Measurements from ENCODE around the gene CHIT1. TPM values are rescaled to one million over a fixed set of nuclear protein-coding genes. Genes with fewer than 3 reads are reported as not detected.
A peak's percentile ranks its signal among the peaks of the same experiment; 100 is the strongest.
"Not testable (repeated sequence)": the region's sequence is repeated elsewhere in the genome, so short reads cannot be mapped to it uniquely, and the experiment has no call there.

CHIT1 gene
- total RNA-seq, 1 experiment from 2014 or later: not detected

DNA sequence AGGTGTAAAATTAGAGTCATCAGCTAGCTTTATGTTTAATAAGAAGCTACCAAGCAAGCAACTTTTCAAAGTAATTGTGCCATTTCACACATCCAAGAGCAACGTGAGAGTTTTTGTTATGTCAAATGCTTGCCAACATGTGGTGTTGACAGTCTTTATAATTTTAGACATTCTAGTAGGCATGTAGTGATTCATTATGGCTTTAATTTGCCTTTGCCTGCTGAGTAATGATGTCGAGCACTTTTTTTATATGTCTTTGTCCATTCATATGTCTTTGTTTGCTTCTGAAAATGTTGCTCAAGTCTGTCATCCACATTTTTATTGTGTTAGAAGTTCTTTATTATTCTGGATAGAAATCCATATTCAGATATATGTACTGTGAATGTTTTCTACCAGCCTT is 21.4 kb upstream of the CHIT1 start:
- DNase-seq (ENCODE audit: low read depth in 1 of 2, low spot score in 2 of 2): no peak
- Histone ChIP-seq H3K27ac (no peak overlapping the region), H3K4me3 (no peak overlapping the region), H3K4me1 (replicated peaks) (no peaks in the 10 kb centered on the region), H3K36me3 (no peaks in the 10 kb centered on the region), H3K9me3 (replicated peaks) (peaks cover 6% of the 10 kb centered on the region; the same call in 1 of the 2 replicates), H3K27me3 (replicated peaks) (peaks cover 24% of the 10 kb centered on the region; the same call in 1 of the 2 replicates)

DNA sequence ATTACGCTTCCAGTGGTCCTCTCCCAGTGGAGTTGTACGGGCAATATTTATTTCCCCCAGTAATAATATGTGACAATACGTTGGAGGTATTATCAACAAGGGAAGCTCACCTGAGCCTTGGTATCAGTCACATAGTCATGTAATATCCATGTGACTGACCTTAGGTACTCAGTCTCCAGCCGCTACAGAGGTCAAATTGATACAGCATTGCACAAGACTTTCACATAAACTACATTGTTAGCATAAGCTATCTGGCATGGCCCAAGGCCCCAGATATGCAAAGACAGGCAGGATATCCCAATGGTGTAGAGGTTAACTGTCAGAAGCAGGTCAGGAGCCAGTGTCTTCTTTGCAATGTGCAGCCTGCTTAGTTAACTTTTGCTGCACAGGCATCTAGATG is 15.3 kb upstream of the CHIT1 start:
- Histone ChIP-seq H3K36me3 (no peaks in the 10 kb centered on the region), H3K4me1 (replicated peaks) (no peaks in the 10 kb centered on the region), H3K27me3 (replicated peaks) (no peaks in the 10 kb centered on the region), H3K4me3 (no peak overlapping the region), H3K9me3 (replicated peaks) (no peaks in the 10 kb centered on the region), H3K27ac (no peak overlapping the region)
- DNase-seq (ENCODE audit: low read depth in 1 of 2, low spot score in 2 of 2): no peak

DNA sequence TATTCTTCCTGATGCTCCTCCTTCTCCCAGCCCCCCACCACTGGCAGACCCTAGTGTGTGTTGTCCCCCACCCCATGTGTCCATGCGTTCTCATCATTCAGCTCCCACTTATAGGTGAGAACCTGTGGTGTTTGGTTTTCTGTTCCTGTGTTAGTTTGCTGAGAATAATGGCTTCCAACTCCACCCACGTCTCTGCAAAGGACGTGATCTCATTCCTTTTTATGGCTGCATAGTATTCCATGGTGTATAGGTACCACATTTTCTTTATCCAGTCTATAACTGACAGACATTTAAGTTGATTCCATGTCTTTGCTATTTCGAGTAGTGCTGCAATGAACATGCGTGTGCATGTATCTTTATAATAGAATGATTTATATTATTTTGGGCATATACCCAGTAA is 12.2 kb upstream of the CHIT1 start:
- not testable (repeated sequence) for H3K4me1 ChIP-seq (replicated peaks); H3K36me3 ChIP-seq; H3K4me3 ChIP-seq; H3K27me3 ChIP-seq (replicated peaks); DNase-seq (ENCODE audit: low read depth in 1 of 2, low spot score in 2 of 2); H3K9me3 ChIP-seq (replicated peaks); H3K27ac ChIP-seq

DNA sequence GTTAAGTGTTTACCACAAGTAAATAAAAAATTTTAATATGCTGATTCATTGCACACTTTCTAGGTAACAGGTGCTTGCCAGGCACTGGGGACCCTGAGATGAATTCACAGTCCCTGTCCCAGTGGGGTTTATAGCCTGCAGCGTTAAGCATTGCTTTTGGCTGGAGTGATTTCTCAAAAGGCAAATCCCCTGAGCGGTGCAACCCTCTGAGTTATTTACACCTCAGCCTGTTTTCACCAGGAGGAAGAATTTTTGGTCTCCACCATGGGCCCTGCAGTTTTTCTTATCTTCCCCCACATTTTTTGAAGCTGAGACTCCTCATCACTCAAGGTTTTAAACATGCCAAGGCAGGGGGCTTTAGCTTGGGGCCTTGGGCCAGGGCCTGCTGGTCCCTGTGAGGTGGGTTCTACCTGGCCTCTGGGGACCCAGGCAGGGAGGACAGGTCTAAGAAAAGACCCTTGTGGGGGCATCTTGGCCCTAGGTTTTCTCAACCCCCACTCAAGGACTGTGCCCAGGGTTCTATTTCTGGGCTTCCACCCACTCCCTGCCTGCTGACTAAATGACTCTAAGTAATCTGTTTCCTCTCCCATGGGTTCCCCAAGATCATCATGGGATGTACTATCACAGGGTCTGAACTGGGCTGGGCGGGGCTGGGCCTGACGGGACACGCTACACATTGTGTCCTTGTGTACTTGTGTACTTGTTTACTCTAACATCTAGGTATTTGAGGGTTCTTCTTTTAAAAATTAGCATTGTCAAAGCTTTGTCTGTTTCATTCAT is 10.2 kb upstream of the CHIT1 start:
- DNase-seq (ENCODE audit: low read depth in 1 of 2, low spot score in 2 of 2): no peak
- Histone ChIP-seq H3K9me3 (replicated peaks) (peaks cover 10% of the 10 kb centered on the region), H3K4me1 (replicated peaks) (no peaks in the 10 kb centered on the region)

DNA sequence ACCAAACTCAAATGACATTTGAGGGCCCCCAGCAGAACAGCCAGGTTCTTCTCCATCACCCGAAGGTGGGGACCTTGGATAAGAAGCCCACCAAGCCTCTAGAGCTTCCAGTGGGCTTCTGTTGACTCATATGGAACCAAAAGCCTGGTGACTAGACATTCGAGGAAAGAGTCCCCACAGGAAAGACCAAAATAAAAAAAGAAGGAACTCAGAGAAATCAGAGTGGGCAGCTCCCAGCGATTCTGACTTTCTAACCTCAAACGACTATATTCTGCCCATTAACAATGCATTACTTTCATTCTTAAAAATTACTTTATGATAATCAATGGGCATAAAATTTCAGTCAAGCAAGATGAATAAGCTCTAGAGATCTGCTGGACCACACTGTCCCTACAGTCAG is 9.6 kb upstream of the CHIT1 start:
- DNase-seq (ENCODE audit: low read depth in 1 of 2, low spot score in 2 of 2): no peak
- no peaks in the 10 kb centered on the region for H3K4me1 ChIP-seq (replicated peaks)
- H3K27me3 ChIP-seq (replicated peaks): no peaks in the 10 kb centered on the region
- no peaks in the 10 kb centered on the region for H3K36me3 ChIP-seq
- no peak overlapping the region for H3K4me3 ChIP-seq
- H3K9me3 ChIP-seq (replicated peaks): peaks cover 10% of the 10 kb centered on the region
- no peak overlapping the region for H3K27ac ChIP-seq

More for the DNA sequence above, 10.2 kb upstream of the CHIT1 start:
- no peaks in the 10 kb centered on the region for H3K27me3 ChIP-seq (replicated peaks)
- H3K36me3 ChIP-seq: no peaks in the 10 kb centered on the region
- no peak overlapping the region for H3K27ac ChIP-seq
- no peak overlapping the region for H3K4me3 ChIP-seq

DNA sequence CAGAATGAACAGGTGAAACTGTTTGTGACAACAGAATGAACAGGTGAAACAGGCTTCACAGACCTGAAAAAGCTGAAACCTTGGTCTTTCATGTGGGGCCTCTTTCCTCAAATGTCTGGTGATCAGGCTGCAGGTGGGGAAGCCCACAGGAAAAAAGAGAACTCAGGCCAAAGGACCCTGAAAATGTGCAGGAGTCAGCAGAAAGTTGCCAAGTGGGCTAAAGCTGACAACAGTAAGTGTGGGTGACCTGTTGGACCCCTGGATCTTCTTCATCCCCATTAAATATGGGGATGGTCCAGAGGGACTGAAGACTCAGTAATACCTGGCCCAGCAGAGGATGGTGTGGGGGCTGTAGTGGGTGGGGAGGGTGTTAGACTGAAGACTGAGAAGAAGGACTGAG is 9.1 kb upstream of the CHIT1 start:
- Histone ChIP-seq H3K27me3 (replicated peaks) (no peaks in the 10 kb centered on the region), H3K4me3 (no peak overlapping the region), H3K4me1 (replicated peaks) (no peaks in the 10 kb centered on the region)

DNA sequence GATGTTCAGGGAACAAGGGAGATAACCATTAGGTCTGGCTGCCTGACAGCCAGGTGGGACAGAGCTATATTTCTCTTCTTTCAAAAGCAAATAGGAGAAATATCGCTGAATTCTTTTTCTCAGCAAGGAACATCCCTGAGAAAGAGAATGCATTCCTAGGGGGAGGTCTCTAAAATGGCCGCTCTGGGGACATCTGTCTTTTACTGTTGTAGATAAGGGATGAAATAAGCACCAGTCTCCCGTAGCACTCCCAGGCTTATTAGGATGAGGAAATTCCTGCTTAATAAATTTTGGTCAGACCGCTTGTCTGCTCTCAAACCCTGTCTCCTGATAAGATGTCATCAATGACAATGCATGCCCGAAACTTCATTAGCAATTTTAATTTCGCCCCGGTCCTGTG is 5.4 kb upstream of the CHIT1 start:
- not testable (repeated sequence) for H3K9me3 ChIP-seq (replicated peaks); H3K27me3 ChIP-seq (replicated peaks); H3K4me1 ChIP-seq (replicated peaks); H3K36me3 ChIP-seq; H3K4me3 ChIP-seq; H3K27ac ChIP-seq; DNase-seq (ENCODE audit: low read depth in 1 of 2, low spot score in 2 of 2)

More for the DNA sequence above, 9.1 kb upstream of the CHIT1 start:
- Histone ChIP-seq H3K36me3 (no peaks in the 10 kb centered on the region), H3K27ac (no peak overlapping the region), H3K9me3 (replicated peaks) (peaks cover 10% of the 10 kb centered on the region)
- DNase-seq (ENCODE audit: low read depth in 1 of 2, low spot score in 2 of 2): no peak

DNA sequence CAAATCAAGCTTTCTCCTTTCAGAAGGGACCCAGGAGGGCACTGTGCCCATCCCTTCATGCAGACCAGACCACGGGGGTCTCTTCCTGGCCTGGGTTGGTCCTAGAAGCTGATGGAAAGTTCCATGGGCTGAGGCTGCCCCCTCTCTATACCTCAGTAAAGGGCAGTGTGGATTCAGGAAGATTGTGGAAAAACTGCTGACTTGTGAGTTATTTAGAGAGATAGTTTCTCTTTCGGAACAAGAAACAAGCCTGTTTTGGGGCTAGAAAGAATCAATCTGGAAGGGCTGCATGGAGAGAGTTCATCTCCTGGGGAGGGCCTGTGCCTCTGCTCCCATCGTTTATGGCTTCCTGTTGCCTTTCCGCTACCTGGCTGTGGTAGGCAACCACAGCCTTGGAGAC is 803 bp downstream of the CHIT1 start:
- H3K36me3 ChIP-seq: no peaks in the 10 kb centered on the region
- DNase-seq (ENCODE audit: low read depth in 1 of 2, low spot score in 2 of 2): no peak
- no peak overlapping the region for H3K4me3 ChIP-seq
- H3K27ac ChIP-seq: no peak overlapping the region
- H3K9me3 ChIP-seq (replicated peaks): no peaks in the 10 kb centered on the region
- H3K27me3 ChIP-seq (replicated peaks): peaks cover 2% of the 10 kb centered on the region
- no peaks in the 10 kb centered on the region for H3K4me1 ChIP-seq (replicated peaks)

DNA sequence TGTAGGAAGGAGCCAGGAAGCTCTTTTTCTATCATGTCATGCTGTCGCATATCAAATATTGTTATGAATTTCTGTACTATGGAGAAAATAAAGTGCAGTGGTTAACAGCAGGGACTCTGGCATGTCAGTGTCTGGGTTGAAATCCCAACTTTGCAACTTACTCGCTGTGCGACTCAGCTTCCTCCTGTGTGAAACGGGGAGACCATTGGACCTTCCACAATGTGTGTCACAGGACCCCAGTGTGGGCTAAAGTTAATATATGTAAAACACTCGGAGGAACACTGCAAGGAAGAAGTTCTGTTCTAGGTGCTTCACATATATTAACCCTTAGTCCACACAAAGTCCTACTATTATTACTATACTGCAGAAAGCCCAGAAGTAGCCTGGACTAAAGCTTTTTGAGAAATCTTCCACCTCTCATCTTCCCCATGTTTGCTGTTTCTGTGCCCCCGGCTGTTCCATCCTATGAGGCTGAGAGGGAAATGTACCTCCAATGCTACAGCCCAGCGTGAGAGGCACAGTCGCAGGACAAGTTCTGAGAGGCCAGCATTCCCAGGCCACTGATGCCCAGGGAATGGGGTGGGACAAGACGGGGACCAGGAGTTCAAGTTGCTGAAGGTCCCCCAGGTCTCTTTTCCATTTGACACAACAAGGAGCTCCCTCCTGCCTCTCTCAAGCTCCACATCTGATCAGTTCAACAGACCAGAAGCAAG is 1.9 kb downstream of the CHIT1 start:
- H3K27ac ChIP-seq: no peak overlapping the region
- H3K36me3 ChIP-seq: no peaks in the 10 kb centered on the region
- no peak for DNase-seq (ENCODE audit: low read depth in 1 of 2, low spot score in 2 of 2)
- no peaks in the 10 kb centered on the region for H3K9me3 ChIP-seq (replicated peaks)
- H3K27me3 ChIP-seq (replicated peaks): peaks cover 2% of the 10 kb centered on the region
- no peak overlapping the region for H3K4me3 ChIP-seq
- H3K4me1 ChIP-seq (replicated peaks): no peaks in the 10 kb centered on the region

DNA sequence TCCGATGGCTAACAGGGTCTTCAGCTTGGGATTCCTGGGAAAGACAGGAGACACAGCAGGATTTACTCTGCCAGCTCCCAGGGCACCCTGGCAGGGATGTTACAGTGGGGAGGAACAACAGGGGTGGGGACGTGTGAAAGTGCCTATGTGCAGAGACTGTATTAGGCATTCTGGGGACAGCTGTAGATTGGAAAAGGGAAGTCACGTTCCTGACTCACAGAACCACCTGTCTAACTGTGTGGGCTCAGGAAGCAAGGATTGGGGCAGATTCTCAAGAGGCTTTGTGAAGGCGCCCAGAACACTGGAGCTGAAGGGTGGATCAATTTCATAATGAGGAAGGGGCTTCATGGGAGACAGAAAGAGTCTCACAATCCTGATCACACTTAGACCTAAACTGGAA is 4.4 kb downstream of the CHIT1 start:
- Histone ChIP-seq H3K27ac (no peak overlapping the region), H3K27me3 (replicated peaks) (peaks cover 12% of the 10 kb centered on the region), H3K9me3 (replicated peaks) (no peaks in the 10 kb centered on the region), H3K4me3 (no peak overlapping the region), H3K36me3 (no peaks in the 10 kb centered on the region), H3K4me1 (replicated peaks) (no peaks in the 10 kb centered on the region)
- DNase-seq (ENCODE audit: low read depth in 1 of 2, low spot score in 2 of 2): no peak

DNA sequence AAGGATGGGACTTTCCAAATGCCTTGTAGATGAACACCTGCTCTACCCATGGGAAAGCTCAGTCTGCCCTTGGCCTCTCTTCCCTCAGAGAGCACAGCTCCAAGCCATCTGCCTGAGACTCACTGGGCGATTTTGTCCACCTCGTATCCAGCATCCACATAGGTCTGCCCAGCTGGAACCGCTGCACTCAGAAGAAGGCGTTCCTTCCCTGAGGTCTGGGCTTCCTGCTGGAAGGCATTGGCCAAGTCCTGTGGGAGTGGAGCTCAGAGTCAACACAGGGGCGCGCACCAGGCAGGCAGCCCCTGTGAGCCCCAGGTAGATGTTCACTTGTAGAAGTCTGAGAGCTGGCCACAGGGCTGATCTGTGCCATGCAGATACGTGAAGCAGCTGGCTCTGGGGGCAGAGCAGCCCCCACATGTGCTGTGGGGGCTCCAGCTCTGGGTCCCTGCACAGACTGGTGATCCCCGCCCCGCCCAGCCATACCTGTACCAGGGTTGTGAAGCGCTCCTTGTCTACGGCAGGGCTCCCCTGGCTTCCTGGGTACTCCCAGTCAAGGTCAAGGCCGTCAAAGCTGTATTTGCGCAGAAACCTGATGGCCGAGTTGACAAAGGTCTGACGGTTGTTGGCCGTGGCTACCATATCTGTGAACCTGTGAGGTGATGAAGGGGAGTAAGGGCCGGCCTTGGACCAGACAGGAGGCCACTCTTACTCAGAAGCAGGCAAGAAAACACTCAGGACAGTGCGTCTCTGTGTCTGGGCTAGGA is 6.3 kb downstream of the CHIT1 start:
- peak in 1 of 2 experiments; percentile 33 for DNase-seq (ENCODE audit: low read depth in 1 of 2, low spot score in 2 of 2)
- Histone ChIP-seq H3K4me3 (no peak overlapping the region), H3K27me3 (replicated peaks) (peaks cover 13% of the 10 kb centered on the region), H3K36me3 (no peaks in the 10 kb centered on the region), H3K9me3 (replicated peaks) (no peaks in the 10 kb centered on the region), H3K27ac (no peak overlapping the region), H3K4me1 (replicated peaks) (no peaks in the 10 kb centered on the region)

DNA sequence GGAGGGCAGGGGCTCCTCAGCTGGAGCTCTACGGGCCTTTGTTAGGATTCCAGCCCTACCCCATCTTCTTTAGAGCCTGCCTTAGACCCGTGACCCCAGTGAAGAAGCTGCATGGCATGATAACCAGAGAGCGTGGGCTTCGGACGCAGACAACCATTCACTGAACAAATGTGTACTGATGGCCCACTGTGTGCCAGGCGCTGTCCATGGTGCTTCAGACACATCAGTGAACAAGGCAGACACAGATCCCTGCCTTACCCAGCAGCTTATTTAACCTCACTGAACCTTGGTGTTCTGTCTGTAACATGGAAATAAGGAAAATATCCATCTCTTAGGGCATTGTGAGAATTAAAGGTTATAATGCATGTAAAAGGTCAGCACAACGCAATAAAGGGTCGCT is 9.5 kb downstream of the CHIT1 start:
- Histone ChIP-seq H3K27ac (no peak overlapping the region), H3K4me1 (replicated peaks) (no peaks in the 10 kb centered on the region), H3K9me3 (replicated peaks) (no peaks in the 10 kb centered on the region), H3K4me3 (no peak overlapping the region), H3K27me3 (replicated peaks) (peaks cover 17% of the 10 kb centered on the region), H3K36me3 (no peaks in the 10 kb centered on the region)
- peak in 1 of 2 experiments; percentile 12 for DNase-seq (ENCODE audit: low read depth in 1 of 2, low spot score in 2 of 2)

DNA sequence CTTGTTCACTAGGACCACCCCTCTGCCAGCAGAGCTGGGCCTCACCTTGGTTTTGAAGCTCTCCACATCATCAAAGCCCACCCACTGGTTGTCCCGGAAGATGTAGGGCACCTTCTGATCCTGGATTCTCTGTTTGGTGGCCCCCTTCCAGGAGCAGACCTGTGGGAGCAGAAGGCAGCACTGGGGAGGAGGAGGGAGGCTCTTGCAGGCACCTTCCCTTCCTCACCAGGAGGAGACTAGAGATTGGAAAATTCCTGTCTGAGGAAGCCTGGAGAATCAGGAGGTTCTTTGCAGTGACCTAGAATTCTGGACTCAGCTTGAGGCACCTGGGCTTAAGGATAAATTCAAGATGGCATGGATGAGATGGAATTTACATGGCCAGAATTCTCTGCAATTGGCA is 10.3 kb downstream of the CHIT1 start:
- Histone ChIP-seq H3K9me3 (replicated peaks) (no peaks in the 10 kb centered on the region), H3K36me3 (no peaks in the 10 kb centered on the region), H3K27me3 (replicated peaks) (peaks cover 17% of the 10 kb centered on the region), H3K4me3 (no peak overlapping the region), H3K27ac (no peak overlapping the region), H3K4me1 (replicated peaks) (no peaks in the 10 kb centered on the region)
- peak in 1 of 2 experiments; percentile 33 for DNase-seq (ENCODE audit: low read depth in 1 of 2, low spot score in 2 of 2)

DNA sequence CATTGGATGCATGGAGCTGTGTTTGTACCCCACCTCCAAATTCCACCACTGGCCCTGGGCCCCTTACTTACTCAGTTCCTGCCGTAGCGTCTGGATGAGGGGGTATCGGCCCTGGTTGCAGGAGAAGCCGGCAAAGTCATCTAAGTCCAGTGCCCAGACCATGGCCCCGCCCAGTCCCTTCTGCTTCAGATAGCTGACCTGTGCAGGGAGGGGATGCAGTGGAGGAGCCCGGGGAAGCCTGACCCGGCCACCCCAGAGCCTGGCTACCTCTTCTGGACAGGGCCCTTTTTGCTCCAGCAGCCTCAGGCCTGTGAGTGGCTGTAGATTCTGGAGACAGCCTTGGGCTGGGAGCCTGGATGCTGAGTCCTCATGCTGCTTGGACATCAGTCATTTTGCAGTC is 11.8 kb downstream of the CHIT1 start:
- DNase-seq (ENCODE audit: low read depth in 1 of 2, low spot score in 2 of 2): peak in 1 of 2 experiments; percentile 38
- no peak overlapping the region for H3K27ac ChIP-seq
- no peak overlapping the region for H3K4me3 ChIP-seq
- H3K27me3 ChIP-seq (replicated peaks): peaks cover 17% of the 10 kb centered on the region
- H3K9me3 ChIP-seq (replicated peaks): no peaks in the 10 kb centered on the region
- H3K36me3 ChIP-seq: no peaks in the 10 kb centered on the region
- H3K4me1 ChIP-seq (replicated peaks): no peaks in the 10 kb centered on the region

Data from SJSA1 (cell line).